Activated CD4-positive, CD25-positive, alpha-beta regulatory T cell (primary cell): ENCODE measurements around the gene TSC2.
"Not testable (repeated sequence)": the region's sequence is repeated elsewhere in the genome, so short reads cannot be mapped to it uniquely, and the experiment has no call there.

Experiments
- DNase-seq, 4 experiments: peaks; one replicate each; lab custom pipeline; 2025; lab: John Stamatoyannopoulos, UW

The TSC2 gene

GRCh38 chr16:2122429-2122828 is 74.6 kb downstream of the TSC2 start:
- no peak for DNase-seq

GRCh38 chr16:2122934-2123683 is 75.3 kb downstream of the TSC2 start:
- DNase-seq: not testable (repeated sequence)

- not testable (repeated sequence) for DNase-seq
Measured at GRCh38 chr16:2123706-2124376, 76.1 kb downstream of the TSC2 start.

GRCh38 chr16:2124377-2124693 is 76.5 kb downstream of the TSC2 start:
- not testable (repeated sequence) for DNase-seq

- not testable (repeated sequence) for DNase-seq
Measured at GRCh38 chr16:2124694-2125444, 77.1 kb downstream of the TSC2 start.

GRCh38 chr16:2125609-2126008 is 77.8 kb downstream of the TSC2 start:
- not testable (repeated sequence) for DNase-seq

- not testable (repeated sequence) for DNase-seq
Measured at GRCh38 chr16:2126161-2126743, 78.5 kb downstream of the TSC2 start.

- DNase-seq: not testable (repeated sequence)
Measured at GRCh38 chr16:2126928-2127556, 79.3 kb downstream of the TSC2 start.

- not testable (repeated sequence) for DNase-seq
Measured at GRCh38 chr16:2127630-2128280, 80.0 kb downstream of the TSC2 start.

GRCh38 chr16:2129251-2129650 is 81.5 kb downstream of the TSC2 start:
- DNase-seq: not testable (repeated sequence)

GRCh38 chr16:2129890-2130447 is 82.2 kb downstream of the TSC2 start:
- DNase-seq: not testable (repeated sequence)

- not testable (repeated sequence) for DNase-seq
Measured at GRCh38 chr16:2133797-2134196, 86.0 kb downstream of the TSC2 start.

- DNase-seq: not testable (repeated sequence)
Measured at GRCh38 chr16:2135071-2135470, 87.3 kb downstream of the TSC2 start.

- DNase-seq: peak; percentile 98 to 99 (median 98)
Measured at GRCh38 chr16:2135770-2136490, 88.1 kb downstream of the TSC2 start, which contains the start of gene PKD1. TSS of gene PKD1 (minus strand) at chr16:2135898. CDS start at chr16:2135689, 209 bp downstream.
